ENCODE results near the gene COL28A1.

COL28A1 gene

DNA sequence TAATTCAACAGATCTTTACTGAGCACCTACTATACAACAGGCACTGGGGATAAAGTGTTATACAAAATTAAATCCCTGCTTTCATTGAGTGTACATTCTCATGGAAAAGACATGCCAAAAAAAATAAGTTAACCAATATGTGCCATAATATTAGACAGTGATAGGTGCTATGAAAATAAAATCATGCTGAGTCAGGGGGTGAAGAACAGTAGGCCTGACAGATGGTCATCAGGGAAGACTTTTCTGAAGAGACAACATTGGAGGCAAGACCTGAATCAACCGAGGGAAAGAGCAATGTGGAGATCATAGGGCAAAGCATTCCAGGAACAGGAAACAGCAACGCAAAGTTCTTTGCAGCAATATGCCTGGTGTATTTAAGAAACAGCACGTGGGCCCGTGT is 217.8 kb downstream of the COL28A1 start:
- H3K27ac ChIP-seq: no peak overlapping the region
- no peak for DNase-seq (ENCODE audit: low read depth, low spot score)
- H3K36me3 ChIP-seq (ENCODE audit: insufficient read depth, low read length): no peaks in the 10 kb centered on the region
- no peak for TF ChIP-seq EZH2 (IDR thresholded peaks at IDR 0.05)
- no peak for TF ChIP-seq FOXP2 (optimal IDR thresholded peaks at IDR 0.05; ENCODE audit: control extremely low read depth, extremely low read length, insufficient read depth)
- TF ChIP-seq POLR2AphosphoS5 (IDR thresholded peaks at IDR 0.05; ENCODE audit: borderline replicate concordance, low read depth, low read length): no peak
- no peak overlapping the region for H3K4me3 ChIP-seq
- H3K9ac ChIP-seq (ENCODE audit: insufficient read length): no peak overlapping the region
- no peaks in the 10 kb centered on the region for H3K9me3 ChIP-seq (ENCODE audit: low read depth, low read length)

DNA sequence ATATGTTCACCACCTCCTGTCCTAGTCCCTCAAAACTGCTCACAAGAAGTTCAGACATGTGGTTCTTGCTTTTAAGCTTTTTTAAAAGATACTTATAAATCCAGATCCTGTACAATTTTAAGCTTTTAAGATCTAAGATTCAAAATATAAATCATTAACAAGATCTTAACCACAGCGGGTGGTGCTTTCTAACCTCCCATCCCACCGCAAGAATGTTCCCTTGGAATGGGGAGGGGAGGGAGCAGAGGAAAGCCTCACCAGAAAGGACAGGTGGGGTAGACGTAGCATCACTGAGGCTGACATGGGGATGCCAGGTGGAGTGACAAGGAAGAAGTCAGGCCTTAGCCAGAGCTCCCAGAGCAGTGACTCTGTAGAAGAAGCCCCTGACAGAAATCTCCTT is 219.8 kb downstream of the COL28A1 start:
- TF ChIP-seq FOXP2 (optimal IDR thresholded peaks at IDR 0.05; ENCODE audit: control extremely low read depth, extremely low read length, insufficient read depth): no peak
- no peak for TF ChIP-seq EZH2 (IDR thresholded peaks at IDR 0.05)
- TF ChIP-seq POLR2AphosphoS5 (IDR thresholded peaks at IDR 0.05; ENCODE audit: borderline replicate concordance, low read depth, low read length): no peak
- no peak for DNase-seq (ENCODE audit: low read depth, low spot score)
- H3K9ac ChIP-seq (ENCODE audit: insufficient read length): no peak overlapping the region

DNA sequence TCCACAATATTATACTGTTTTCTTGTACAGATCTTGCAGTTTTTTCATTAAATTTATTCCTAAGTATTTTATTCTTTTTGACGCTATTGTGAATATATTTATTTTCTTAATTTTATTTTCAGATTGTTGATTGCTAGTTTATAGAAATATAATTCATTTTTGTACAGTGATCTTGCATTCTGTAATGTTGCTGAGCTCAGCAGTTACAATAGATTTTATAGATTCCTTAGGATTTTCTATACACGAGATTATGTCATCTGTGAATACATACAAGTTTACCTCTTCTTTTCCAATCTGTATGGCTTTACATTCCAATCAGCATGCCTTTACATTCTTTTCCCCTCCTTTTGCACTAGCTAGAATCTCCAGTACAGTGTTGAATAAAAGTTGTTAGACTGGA is 223.3 kb downstream of the COL28A1 start:
- Histone ChIP-seq H3K9ac (ENCODE audit: insufficient read length) (no peak overlapping the region), H3K27ac (no peak overlapping the region), H3K9me3 (ENCODE audit: low read depth, low read length) (no peaks in the 10 kb centered on the region), H3K4me3 (no peak overlapping the region), H3K36me3 (ENCODE audit: insufficient read depth, low read length) (no peaks in the 10 kb centered on the region)
- DNase-seq (ENCODE audit: low read depth, low spot score): no peak
- TF ChIP-seq FOXP2 (optimal IDR thresholded peaks at IDR 0.05; ENCODE audit: control extremely low read depth, extremely low read length, insufficient read depth): no peak

More for the DNA sequence above, 219.8 kb downstream of the COL28A1 start:
- no peaks in the 10 kb centered on the region for H3K9me3 ChIP-seq (ENCODE audit: low read depth, low read length)
- H3K36me3 ChIP-seq (ENCODE audit: insufficient read depth, low read length): no peaks in the 10 kb centered on the region
- no peak overlapping the region for H3K27ac ChIP-seq
- no peak overlapping the region for H3K4me3 ChIP-seq

DNA sequence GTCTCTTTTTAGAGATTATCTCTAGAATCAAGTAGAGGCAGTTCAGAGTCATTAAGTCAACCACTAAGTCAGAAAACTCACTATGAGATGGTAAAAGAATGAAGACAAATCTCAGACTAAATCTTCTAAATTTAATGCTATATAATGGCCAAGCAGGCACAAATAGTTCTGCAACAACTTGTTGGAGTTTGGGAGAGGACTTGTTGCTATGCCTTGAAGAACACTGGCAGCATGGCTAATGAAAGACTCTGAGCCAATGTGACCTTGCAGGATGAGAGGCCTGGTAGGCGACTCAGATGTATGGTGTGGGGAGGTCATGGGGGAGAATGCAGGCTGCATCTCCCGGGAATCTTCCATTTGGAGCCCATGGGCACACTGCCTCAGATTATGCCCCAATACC is 224.7 kb downstream of the COL28A1 start:
- TF ChIP-seq EZH2 (IDR thresholded peaks at IDR 0.05): no peak
- no peak for TF ChIP-seq FOXP2 (optimal IDR thresholded peaks at IDR 0.05; ENCODE audit: control extremely low read depth, extremely low read length, insufficient read depth)
- no peak for TF ChIP-seq POLR2AphosphoS5 (IDR thresholded peaks at IDR 0.05; ENCODE audit: borderline replicate concordance, low read depth, low read length)
- no peak overlapping the region for H3K27ac ChIP-seq
- H3K9ac ChIP-seq (ENCODE audit: insufficient read length): no peak overlapping the region
- no peaks in the 10 kb centered on the region for H3K9me3 ChIP-seq (ENCODE audit: low read depth, low read length)
- no peaks in the 10 kb centered on the region for H3K36me3 ChIP-seq (ENCODE audit: insufficient read depth, low read length)
- no peak for DNase-seq (ENCODE audit: low read depth, low spot score)
- H3K4me3 ChIP-seq: no peak overlapping the region

DNA sequence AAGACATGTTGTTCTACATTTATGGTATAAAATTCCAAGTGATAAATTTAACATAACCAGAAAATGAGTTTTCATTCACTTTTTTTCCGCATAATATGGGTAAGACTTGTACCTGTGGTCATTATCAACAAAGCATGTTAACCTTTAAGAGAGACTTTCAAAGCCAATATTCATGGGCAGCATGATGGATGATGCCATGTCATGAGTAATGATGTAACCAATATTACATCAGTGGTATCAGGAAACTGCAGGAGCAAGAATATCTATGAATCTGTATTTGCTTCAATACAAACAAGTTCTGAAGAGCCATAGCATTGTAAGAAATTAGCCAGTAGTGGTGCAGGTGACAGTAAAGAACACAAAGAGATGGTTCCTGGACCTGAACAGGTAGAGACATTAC is 226.5 kb downstream of the COL28A1 start:
- no peak overlapping the region for H3K27ac ChIP-seq
- H3K4me3 ChIP-seq: no peak overlapping the region
- TF ChIP-seq POLR2AphosphoS5 (IDR thresholded peaks at IDR 0.05; ENCODE audit: borderline replicate concordance, low read depth, low read length) (no peak), FOXP2 (optimal IDR thresholded peaks at IDR 0.05; ENCODE audit: control extremely low read depth, extremely low read length, insufficient read depth) (no peak), EZH2 (IDR thresholded peaks at IDR 0.05) (no peak)
- H3K9ac ChIP-seq (ENCODE audit: insufficient read length): no peak overlapping the region
- no peaks in the 10 kb centered on the region for H3K9me3 ChIP-seq (ENCODE audit: low read depth, low read length)
- DNase-seq (ENCODE audit: low read depth, low spot score): no peak
- no peaks in the 10 kb centered on the region for H3K36me3 ChIP-seq (ENCODE audit: insufficient read depth, low read length)

Measured in SK-N-MC (cell line).